HG02798 (cell line): Measurements from ENCODE around the gene TCF12.
A peak's percentile ranks its signal among the peaks of the same experiment; 100 is the strongest.

ENCODE experiments used
- ATAC-seq: cut with Tn5 transposase; IDR thresholded peaks from one replicate; pipeline ENCODE4 v1.9.1; 2021; ENCODE audit warnings: mild to moderate bottlenecking; ENCODE audit not compliant: unreplicated experiment, poor library complexity

The TCF12 gene

DNA sequence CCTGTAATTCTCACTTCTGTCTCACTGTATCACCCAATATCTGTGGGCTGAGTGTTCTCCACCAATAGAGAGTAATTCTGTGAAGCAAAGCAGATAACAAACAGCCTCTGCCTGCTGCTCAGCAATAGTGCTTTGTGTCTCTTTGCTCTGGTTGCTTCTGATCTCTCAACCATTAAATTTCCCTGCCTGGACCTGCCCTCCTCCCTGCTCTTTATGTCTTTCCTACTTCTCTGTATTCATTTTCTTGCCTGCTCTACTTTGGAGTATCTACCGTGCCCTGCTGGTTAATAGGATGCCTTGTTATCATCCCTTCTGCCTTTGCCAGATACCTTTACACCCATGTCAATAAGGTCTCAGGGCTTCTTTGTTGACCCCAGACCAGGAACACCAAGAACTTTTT is 355.0 kb downstream of the TCF12 start:
- no peak for ATAC-seq

DNA sequence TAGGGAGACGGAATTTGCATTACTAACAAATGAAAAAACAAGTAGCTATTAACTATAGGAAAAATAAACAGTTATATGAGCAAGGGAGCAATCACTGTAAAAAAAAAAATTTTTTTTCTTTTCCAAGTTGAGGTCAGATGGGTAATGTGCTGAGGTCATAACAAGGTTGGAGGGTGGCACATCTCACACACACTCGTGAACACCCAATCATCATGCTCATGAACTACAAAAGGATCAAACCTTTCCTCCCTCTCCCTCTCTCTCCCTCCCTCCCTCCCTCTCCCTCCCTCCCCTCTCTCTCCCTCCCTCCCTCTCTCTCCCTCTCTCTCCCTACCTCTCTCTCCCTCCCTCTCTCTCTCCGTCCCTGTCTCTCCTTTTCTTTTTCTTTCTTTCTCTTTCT is 360.0 kb downstream of the TCF12 start:
- no peak for ATAC-seq

DNA sequence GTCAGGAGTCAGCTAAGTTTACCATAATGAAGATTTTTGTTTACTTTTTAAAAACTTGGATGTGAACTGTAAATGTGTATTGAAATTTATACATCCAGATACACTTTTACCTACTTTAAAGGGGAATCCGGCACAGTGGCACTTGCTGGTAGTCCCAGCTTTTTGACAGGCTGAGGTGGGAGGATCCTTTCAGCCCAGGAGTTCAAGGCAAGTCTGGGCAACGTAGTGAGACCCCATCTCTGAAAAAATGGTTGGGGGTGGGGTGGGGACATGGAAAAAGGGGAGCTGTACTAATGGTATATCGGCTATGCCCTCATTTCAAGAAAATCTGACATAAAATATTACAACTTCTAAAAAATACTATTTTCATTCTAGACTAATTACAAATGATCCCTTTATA is 362.0 kb downstream of the TCF12 start:
- ATAC-seq: no peak

DNA sequence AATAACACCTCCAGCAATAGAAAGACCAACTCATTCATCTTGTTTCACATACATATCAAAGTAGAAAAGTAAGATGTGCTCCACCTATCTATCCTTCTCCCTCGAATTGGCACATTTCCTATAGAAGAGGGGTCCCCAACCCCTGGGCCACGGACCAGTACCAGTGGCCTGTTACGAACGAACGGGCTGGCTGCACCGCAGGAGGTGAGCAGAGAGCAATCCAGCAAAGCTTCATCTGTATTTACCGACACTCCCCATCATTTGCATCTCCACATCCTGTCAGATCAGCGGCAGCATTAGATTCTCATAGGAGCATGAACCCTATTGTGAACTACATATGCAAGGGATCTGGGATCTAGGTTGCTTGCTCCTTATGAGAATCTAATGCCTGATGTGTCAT is 362.9 kb downstream of the TCF12 start:
- peak; percentile 64 for ATAC-seq

DNA sequence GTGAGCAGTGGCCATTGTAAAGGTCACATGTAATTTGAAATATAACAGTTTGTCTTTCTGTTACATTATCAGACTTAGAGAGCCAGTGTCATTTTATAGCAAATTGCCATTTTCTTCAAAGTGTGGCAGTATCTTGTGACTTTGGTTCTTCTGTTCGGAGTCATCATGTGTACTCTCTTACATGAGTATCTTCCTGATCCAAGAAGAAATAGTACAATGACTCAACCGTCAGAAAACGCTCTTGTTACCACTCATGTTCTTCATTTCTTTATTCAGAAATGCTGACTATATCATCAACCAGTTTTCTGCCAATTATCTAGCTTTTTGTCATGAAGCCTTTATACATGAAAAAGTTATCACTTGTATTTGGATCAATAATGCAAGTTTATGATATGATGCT is 364.2 kb downstream of the TCF12 start:
- no peak for ATAC-seq

DNA sequence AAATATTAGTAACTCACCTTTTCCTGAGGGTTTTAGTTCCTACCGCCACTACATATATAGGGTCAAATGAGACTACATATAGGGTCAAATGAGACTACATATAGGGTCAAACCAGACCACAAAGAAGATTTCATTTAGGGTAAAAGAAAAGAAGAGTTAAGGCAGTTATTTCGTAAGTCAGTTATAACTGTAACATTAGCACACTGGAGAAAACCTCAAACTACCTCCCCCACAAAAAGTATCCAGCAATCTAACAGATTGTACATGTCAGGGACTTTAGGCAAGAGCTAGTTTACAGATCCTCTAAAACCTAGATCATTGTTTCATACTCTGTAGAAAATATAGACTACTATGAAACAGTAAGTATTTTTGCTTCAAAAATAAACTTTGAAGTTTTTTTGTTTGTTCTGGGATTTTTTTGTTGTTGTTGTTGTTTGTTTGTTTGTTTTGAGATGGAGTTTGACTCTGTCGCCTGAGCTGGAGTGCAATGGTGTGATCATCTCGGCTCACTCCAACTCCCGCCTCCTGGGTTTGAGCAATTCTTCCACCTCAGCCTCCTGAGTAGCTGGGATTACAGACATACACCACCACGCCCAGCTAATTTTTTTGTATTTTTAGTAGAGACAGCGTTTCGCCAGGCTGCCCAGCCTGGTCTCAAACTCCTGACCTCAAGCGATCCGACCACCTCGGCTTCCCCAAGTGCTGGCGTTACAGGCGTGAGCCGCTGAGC is 365.5 kb downstream of the TCF12 start:
- no peak for ATAC-seq

DNA sequence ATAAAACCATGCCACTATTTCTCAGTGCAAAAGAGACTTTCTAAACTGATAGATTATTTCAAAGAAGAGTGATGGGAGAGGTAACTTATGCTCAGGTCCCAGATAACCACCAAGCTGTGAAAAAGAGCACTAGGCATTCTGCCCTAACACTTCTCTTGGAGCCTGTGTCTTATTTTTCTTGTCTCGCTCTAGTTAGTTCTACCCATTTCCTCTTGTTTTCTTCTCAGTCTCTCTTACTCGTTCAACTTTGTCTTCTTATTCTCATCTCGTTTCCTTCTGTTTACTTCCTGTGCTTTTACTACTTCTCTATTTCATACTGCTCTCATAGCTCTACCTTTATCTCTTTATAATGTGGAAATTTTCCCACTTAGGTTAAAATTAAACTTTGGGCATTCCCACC is 366.1 kb downstream of the TCF12 start:
- peak; percentile 32 for ATAC-seq

DNA sequence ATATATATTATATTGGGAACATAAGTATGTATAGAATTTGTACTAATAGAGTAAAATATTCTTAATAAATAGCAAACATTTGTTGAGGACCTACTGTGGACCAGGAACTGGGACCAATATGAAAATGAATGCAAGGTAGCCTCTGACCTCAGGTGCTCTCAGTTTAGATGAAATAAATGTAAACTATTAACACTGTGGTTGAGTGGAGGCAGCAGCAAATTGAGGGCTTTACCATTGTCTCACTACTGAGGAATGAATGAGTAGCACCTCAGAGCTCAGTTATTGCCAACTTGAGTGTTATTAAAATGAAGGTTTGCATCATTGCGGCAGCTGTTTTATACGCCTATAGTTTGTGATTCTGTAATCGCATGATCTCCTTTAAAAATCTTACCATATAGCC is 366.9 kb downstream of the TCF12 start:
- no peak for ATAC-seq

DNA sequence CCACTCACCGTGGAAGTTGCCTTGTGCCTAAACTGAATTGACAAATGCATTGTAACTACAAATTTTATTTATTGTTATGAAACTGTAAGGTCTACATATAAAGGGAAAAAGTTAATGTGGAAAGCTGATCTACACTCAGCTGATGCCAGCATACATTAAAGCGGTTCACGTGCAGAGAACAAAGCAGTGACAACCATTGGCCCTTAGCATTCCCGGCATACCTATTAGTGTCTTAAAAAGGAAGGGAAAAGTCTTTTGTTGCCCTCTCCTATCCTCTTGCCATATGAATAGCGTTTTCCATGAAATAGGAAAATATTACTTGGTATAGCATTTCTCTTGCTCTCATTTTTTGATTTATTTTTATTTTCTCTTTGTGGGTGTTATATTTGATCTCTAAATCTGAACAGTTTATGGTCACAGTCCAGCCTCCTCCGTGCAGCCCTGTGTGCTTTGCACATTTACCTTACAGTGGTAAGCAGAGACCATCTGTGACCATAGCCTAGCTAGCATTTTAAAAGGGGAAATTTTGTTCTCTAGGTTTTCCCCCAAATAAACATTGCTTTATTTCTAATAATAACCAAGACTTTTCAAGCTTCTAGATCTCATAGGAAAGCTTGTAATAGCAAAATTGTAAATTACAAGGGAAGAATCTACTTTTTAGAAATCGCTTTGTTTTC is 368.1 kb downstream of the TCF12 start:
- peak; percentile 39 for ATAC-seq

DNA sequence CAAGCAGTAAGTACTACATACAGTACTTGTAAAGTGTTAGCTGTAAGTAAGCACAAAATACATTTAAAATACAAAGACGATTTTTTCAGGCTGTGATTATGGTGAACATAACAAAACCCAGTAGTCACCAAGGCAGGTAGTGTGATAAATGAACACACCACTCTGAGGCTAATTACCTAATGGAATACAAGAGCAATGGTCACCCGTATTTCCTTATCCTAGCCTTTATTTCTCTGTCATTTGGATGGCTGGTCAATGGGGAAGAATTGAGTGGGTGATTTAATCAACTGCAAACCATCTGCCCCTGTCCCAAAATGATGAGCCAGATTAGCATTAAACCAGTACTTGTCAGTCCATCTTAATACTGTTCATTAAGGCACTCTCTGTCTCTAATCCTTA is 368.7 kb downstream of the TCF12 start:
- ATAC-seq: no peak

DNA sequence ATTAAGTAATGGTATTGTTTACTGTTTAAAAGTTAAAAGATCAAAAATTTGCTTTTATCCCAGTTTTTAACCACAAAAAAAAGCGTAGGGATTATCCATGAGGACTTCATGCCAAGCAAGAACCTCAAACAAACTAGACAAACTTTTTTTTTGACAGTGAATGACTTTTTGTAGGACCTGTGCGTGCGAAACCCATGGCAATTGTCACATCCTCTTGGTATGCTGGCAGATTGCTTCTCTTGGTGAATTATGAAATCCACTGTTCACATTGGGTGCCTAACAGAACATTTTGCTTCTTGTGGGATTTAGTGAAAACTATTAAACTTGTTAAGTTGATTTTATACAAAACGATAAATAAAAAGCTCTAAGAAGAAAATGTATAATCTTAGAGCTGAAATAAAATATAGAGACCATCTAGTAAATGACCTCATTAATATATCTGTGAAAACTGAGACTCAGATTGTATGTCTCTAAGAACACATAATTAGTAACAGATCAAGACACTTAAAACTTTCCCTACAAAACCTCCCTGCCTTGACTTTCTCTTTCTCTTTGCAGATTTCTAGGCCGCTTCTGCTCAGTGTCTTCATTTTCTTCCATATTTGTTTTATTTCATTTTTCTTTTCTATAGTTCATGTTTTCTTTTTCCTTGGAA is 370.6 kb downstream of the TCF12 start:
- no peak for ATAC-seq

DNA sequence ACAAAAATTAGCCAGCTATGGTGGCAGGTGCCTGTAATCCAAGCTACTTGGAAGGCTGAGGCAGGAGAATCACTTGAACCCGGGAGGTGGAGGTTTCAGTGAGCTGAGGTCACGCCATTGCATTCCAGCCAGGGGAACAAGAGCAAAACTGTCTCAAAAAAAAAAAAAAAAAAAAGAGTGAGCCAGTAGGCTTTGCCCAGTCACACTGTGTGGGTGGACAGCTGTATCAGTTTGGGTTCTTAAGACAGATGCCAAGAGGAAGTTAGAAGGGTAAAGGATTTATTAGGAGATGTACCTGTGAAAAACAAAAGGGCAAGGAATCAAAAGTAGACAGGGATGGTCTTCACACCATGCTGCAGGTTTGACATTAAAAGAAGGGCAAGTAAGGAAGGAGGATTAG is 371.7 kb downstream of the TCF12 start:
- no peak for ATAC-seq

DNA sequence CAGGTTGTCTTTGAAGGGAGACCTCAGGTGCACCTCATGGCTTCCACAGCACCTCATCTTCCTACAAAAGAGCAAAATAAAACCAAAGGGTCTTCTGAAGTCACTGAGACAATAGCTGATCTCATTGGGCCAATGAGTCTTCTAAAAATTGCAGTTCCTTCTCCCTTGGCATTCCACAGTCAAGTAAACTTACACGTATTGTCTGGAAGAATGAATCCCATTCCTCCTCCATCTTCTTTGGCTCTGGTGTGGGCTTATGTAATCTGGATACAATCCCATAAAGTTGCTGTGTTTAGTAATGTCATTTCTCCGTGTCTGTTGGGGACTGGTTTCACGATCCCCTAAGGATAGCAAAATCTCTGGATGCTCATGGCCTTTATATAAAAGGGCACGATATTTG is 372.4 kb downstream of the TCF12 start:
- no peak for ATAC-seq

DNA sequence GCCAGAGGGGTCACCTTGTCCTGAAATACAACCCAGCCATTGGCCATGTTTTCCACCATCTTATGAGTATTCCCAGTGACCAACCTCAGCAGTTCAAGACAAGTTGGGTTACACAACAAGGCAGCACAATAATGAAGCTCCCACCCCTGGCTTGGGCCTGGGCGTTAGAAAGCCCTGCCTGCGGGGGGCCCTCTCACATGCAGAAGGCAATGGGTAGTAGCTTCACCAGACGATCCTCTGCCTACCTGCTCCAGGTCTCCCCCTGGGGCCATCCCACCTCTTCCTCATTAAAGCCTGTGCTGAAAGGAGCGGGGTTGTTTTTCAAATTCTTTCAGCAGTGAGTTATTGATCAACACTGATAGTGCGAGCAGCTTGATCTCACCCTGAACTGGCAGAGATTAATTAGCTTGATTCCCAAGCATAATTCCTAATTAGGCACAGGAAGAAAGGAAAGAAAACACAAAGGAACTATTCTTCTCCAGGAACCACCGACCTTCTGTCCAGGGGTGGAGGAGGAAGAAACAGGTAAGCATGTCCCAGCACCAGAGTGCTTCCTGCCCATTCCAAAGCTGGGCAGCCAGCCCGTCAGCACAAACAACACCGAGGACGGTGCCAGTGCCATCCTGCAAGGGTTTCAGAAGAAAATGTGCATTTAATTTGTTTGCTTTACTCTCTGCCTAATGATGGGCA is 378.2 kb downstream of the TCF12 start:
- ATAC-seq: no peak

DNA sequence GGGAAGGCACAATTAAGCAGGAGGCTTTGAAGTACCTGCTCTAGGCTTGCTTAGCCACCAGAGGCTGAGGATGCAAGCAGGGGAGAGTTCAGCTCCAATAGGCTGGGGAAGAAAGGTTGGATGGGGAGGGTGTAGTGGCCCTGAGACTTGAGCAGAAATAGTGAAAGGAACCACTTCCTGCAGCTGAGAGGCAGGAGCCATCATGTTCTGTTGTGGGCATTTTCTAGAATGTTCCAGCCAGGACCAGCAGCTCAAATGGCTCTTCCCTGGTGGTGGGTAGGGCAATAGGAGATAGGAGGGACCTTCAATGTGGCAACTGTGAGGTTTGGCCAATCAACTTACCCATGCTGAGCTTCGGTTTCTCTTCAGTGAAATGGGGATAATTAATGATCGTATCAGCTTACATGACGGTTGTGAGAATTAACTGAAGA is 378.7 kb downstream of the TCF12 start:
- ATAC-seq: no peak

DNA sequence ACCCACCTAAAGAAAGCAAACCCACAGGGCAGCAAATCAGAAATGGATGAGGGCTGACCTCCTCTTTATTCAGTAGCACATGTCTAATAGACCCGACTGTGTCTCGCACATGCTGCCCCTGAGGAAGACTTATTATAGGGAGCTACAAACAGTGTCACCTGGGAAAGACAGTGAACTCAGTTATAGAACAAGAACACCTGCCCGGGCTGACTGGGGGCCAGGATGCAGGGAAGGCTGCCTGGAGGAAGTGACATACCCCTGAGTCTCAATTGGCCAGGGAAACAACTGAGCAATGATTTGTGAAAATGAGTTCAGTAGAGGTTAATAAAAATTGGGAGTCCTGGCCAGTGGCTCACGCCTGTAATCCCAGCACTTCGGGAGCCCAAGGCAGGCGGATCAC is 379.2 kb downstream of the TCF12 start:
- ATAC-seq: no peak

DNA sequence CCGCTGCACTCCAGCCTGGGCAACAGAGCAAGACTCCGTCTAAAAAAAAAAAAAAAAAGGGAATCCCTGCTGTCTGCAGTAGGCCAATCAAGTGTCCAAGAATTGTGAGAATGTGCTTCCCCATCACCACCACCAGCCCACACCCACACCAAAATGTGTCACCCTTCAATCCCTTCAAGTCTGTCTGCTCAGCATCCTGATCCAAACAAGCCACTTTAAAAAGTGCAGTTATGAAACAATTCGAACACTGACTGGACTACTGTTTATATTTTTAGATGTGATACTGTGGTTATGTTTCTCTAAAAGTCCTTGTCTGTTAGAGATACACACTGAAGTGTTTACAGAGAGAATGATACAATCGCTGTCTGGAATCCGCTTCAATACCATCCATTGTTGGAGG is 379.8 kb downstream of the TCF12 start:
- no peak for ATAC-seq

DNA sequence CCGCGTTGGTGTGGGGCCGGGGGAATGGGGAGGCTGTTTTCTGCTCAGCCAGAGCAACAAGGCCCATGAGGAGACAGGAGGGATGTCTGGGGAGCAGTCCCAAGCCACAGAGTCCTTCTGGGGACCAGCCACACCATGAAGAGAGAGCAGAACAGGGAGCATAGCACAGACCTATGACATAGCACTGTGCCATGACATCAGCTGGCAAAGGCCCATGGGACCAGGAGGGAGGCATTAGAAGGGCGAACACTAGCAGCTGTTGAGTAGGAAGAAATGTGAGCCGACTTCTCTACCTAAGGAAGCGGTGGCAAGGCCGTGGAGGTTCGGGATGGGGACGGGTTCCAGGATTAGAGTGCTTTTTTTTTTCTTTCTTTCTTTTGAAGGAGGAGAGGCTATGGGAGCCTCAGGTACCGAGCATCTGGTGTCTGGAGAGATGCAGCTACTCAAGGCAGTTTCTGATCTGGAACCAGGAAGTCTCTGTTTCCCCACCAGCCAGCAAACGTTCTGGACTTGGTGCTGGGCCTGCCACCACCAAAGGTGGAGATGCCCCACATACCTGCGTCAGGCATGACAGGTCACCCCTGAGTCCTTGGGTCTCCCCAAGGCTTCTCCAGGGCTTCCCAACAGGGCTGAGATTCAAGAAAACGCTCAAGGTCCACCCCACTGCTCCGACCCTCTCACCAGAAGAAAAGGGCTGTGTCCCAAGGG is 380.6 kb downstream of the TCF12 start:
- no peak for ATAC-seq

DNA sequence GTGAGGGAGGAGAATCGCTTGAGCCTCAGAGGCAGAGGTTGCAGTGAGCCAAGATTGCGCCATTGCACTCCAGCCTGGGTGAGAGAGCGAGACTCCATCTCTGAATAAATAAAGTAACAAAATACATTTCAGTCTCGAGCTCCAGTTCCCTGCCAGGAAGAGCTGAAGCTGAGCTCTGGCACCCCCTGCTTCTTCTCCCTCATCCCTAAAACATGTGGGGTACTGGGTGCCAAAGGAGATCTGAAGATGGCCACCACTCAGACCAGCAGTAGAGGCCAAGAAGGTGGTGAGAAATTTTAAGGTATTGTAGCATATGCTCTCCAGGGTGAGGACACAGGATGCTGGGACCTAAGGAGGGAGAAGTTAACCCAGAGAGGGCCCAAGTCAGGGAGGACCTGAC is 382.9 kb downstream of the TCF12 start:
- no peak for ATAC-seq

DNA sequence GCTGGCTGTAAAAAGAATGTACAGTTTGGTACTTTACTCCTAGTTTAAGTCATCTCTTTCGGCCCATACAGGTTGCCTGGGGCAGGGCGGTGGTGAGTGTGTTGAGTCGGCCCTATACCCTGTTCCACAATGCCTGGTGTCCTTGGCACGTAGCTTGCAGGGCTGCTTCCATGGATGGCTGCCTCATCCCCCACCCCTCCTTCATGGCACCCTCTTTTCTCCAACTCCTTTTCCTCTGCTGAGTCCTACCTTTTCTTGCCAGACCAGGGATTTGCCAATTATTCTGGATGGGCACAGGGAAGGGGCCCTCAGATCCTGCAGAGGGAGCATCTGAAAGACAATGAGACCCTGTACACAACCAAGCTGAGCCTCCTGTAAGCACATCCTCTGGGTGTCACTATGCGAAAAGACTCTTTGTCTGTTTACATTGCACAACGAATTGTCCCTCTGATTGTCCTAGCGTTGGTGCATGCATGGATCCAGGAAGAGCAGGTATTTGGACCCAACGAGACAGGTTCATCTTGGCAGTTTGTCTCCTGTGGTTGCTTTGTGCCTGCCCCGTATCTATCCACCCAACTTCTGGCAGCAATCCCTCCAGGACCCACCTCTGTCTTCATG is 384.3 kb downstream of the TCF12 start:
- ATAC-seq: no peak
